GM12878 (cell line): ENCODE measurements around the gene USP9X. TPM values are rescaled to one million over a fixed set of nuclear protein-coding genes. Genes with fewer than 3 reads are reported as not detected.

Experiments
- ATAC-seq: fragments of 200-7000 bp; cut with Tn5 transposase; 3 replicates; pipeline ENCODE4 v1.9.1; 2020; ENCODE audit warnings: mild to moderate bottlenecking, moderate library complexity
- BruUV-seq: library from RNA; stranded (reverse); fragments of 400-500 nt; replicated peaks from 2 replicates; lab custom pipeline; 2021; lab: Mats Ljungman, UMichigan
- CTCF ChIA-PET: fragments of 300-600 bp; sonication (Branson Sonifier 250); formaldehyde crosslinking; extraction: SDS; loops from one replicate; lab custom pipeline; 2021; ENCODE audit warnings: inconsistent platforms; lab: Yijun Ruan, JAX
- POLR2A ChIA-PET: fragments of 350-600 bp; formaldehyde crosslinking; extraction: SDS; loops from one replicate; lab custom pipeline; 2021; ENCODE audit warnings: inconsistent platforms; lab: Charles Lee
- RAD21 ChIA-PET: fragments of 300-600 bp; sonication (Branson Sonifier 250); formaldehyde crosslinking; loops from one replicate; lab custom pipeline; 2023; ENCODE audit warnings: antibody characterized with exemption; ENCODE audit not compliant: unreplicated experiment; lab: Charles Lee
- SMC1A ChIA-PET: fragments of 300-600 bp; sonication (Branson Sonifier 250); formaldehyde crosslinking; loops from one replicate; lab custom pipeline; 2023; ENCODE audit not compliant: unreplicated experiment, uncharacterized antibody; lab: Charles Lee
- DNase-seq: peaks from one replicate; pipeline ENCODE4 v3.0.0-alpha.2; 2011; ENCODE audit warnings: low read depth, low spot score
- FAIRE-seq: peaks from 3 replicates; lab custom pipeline; 2011; peaks lifted over from hg19 to GRCh38; lab: Jason Lieb, UNC
- H2AFZ ChIP-seq: 2 replicates; pipeline ENCODE4 v1.6.0; 2011; ENCODE audit warnings: low read depth, low read length, control low read depth; ENCODE audit not compliant: control insufficient read depth
- H3K27ac ChIP-seq: 2 replicates; pipeline ENCODE4 v1.5.1; 2011; ENCODE audit warnings: control low read depth; ENCODE audit not compliant: control insufficient read depth, insufficient read depth
- H3K27me3 ChIP-seq, 2 experiments: replicated peaks in 1 of 2; 2 replicates each; pipeline versions ENCODE4 v1.6.0 to v1.6.1; 2011; ENCODE audit warnings: low read length in 1 of 2; ENCODE audit not compliant: control insufficient read depth in 2 of 2, insufficient read depth in 2 of 2
- H3K36me3 ChIP-seq, 2 experiments: 2 replicates each; pipeline ENCODE4 v1.5.1; 2011; ENCODE audit warnings: low read length in 1 of 2; ENCODE audit not compliant: control insufficient read depth in 2 of 2, insufficient read depth in 2 of 2
- H3K4me1 ChIP-seq: 2 replicates; pipeline ENCODE4 v1.6.1; 2011; ENCODE audit warnings: mild to moderate bottlenecking, low read length, moderate library complexity, mixed read lengths; ENCODE audit not compliant: control insufficient read depth, insufficient read depth
- H3K4me2 ChIP-seq: 2 replicates; pipeline ENCODE4 v1.6.0; 2011; ENCODE audit warnings: control low read depth; ENCODE audit not compliant: control insufficient read depth, insufficient read depth
- H3K4me3 ChIP-seq: fragments of 200-600 bp; sonication (generic); 2 replicates; pipeline ENCODE4 v1.5.1; 2016
- H3K79me2 ChIP-seq: 2 replicates; pipeline ENCODE4 v1.6.0; 2011; ENCODE audit warnings: low read length; ENCODE audit not compliant: control insufficient read depth, insufficient read depth
- H3K9ac ChIP-seq: 2 replicates; pipeline ENCODE4 v1.8.0; 2011; ENCODE audit warnings: low read length, control low read depth, mixed read lengths; ENCODE audit not compliant: control insufficient read depth, insufficient read depth
- H3K9me3 ChIP-seq: replicated peaks from 3 replicates; pipeline ENCODE4 v1.5.1; 2011; ENCODE audit warnings: mild to moderate bottlenecking, low read length; ENCODE audit not compliant: control insufficient read depth, insufficient read depth
- H4K20me1 ChIP-seq: 2 replicates; pipeline ENCODE4 v1.6.0; 2011; ENCODE audit not compliant: control insufficient read depth, insufficient read depth
- CEBPB ChIP-seq, 2 experiments: fragments of 150-350 bp in 1 of 2; IDR thresholded peaks; 2 replicates each; pipeline ENCODE4 v1.6.1; 2012 to 2014; ENCODE audit warnings: low read depth in 2 of 2, low read length in 2 of 2, borderline replicate concordance in 1 of 2, inconsistent platforms in 1 of 2
- EED ChIP-seq: sonication (generic); IDR thresholded peaks from 2 replicates; pipeline ENCODE4 v1.6.1; 2016; ENCODE audit warnings: antibody characterized with exemption, low read depth
- EP300 ChIP-seq, 2 experiments: fragments of 150-350 bp in 1 of 2; IDR thresholded peaks; 2 replicates each; pipeline ENCODE4 v1.6.1; 2011 to 2012; ENCODE audit warnings: low read depth in 2 of 2, low read length in 2 of 2, borderline replicate concordance in 1 of 2, improper control_type of control experiment in 1 of 2, inconsistent platforms in 1 of 2; ENCODE audit not compliant: control insufficient read depth in 1 of 2
- ESRRA ChIP-seq: IDR thresholded peaks from 2 replicates; pipeline ENCODE4 v1.6.1; 2012; ENCODE audit warnings: mild to moderate bottlenecking, low read length, improper control_type of control experiment
- FOS ChIP-seq: IDR thresholded peaks from 3 replicates; pipeline ENCODE4 v1.6.1; 2011; ENCODE audit warnings: borderline replicate concordance; ENCODE audit not compliant: insufficient read length; ENCODE audit errors: extremely low read depth
- HCFC1 ChIP-seq: fragments of 150-350 bp; IDR thresholded peaks from 2 replicates; pipeline ENCODE4 v1.6.1; 2014; ENCODE audit warnings: low read length
- HDGF ChIP-seq: fragments of 450-650 bp; IDR thresholded peaks from 2 replicates; pipeline ENCODE4 v1.6.1; 2016; ENCODE audit warnings: antibody characterized with exemption
- KLF5 ChIP-seq: fragments of 450-650 bp; IDR thresholded peaks from 2 replicates; pipeline ENCODE4 v1.6.1; 2014; ENCODE audit warnings: mild to moderate bottlenecking; ENCODE audit not compliant: partially characterized antibody
- RBBP5 ChIP-seq: fragments of 200-600 bp; sonication (generic); conservative IDR thresholded peaks from 2 replicates; pipeline ENCODE4 v1.6.1; 2016
- SMC3 ChIP-seq: IDR thresholded peaks from 2 replicates; pipeline ENCODE4 v1.6.1; 2011; ENCODE audit warnings: low read length, improper control_type of control experiment, borderline replicate concordance
- SREBF2 ChIP-seq: IDR thresholded peaks from 2 replicates; pipeline ENCODE4 v1.6.1; 2012; ENCODE audit warnings: mild to moderate bottlenecking, low read length
- ZNF217 ChIP-seq: fragments of 450-650 bp; IDR thresholded peaks from 2 replicates; pipeline ENCODE4 v1.6.1; 2017; ENCODE audit warnings: antibody characterized with exemption, mild to moderate bottlenecking
- ZNF274 ChIP-seq: IDR thresholded peaks from one replicate; pipeline ENCODE4 v1.8.0; 2011; ENCODE audit not compliant: insufficient read length, insufficient read depth
- WGBS: methylation state at CpG from one replicate; pipeline ENCODE4 v1.1.6; 2016; ENCODE audit warnings: low lambda C conversion rate; ENCODE audit not compliant: insufficient replicate concordance, insufficient coverage; ENCODE audit errors: missing lambda C conversion rate; 5-methylcytosine and 5-hydroxymethylcytosine counted together
- in situ Hi-C: fragments of 300-500 bp; cut with MboI; formaldehyde crosslinking; loops from 9 replicates; pipeline ENCODE4 v1.14.3; 2018; ENCODE audit warnings: mixed read lengths
- intact Hi-C: fragments of 100-400 bp; cut with micrococcal nuclease; formaldehyde crosslinking; loops from one replicate; pipeline ENCODE4 v1.14.2; 2022; ENCODE audit not compliant: unreplicated experiment
- polyA plus RNA-seq, 11 experiments: library from polyadenylated mRNA; depleted of rRNA in 4 of 11; unstranded in 6 of 11; stranded (reverse) in 5 of 11; fragments of >200 nt; fragmentation: Nextera tagmentation in 4 of 11; fragmentation: Illumina TruSeq in 1 of 11; extraction: Ambion mirVana in 4 of 11; extraction: Trizol in 1 of 11; gene quantifications; 1 replicate in 1 of 11; 2 replicates in 10 of 11; pipeline versions ENCODE4 v1.2.1 to v1.2.3, GENCODE V29; 2011 to 2016; ENCODE audit warnings: inconsistent platforms in 2 of 11, missing spikeins in 2 of 11, low read depth in 1 of 11
- total RNA-seq, 4 experiments: library from RNA; depleted of rRNA in 3 of 4; stranded (reverse); fragments of >200 nt in 3 of 4; fragmentation: Illumina TruSeq in 1 of 4; extraction: Trizol in 1 of 4; gene quantifications; 2 replicates each; pipeline versions ENCODE4 v1.2.1 to v1.2.3, GENCODE V29; 2013 to 2021
- TF ChIP-seq, protein P1 (sequence below): fragments of 450-650 bp; IDR thresholded peaks from 2 replicates; pipeline ENCODE4 v1.6.1; 2017; ENCODE audit warnings: antibody characterized with exemption, mild to moderate bottlenecking, moderate library complexity
- TF ChIP-seq, protein P2 (sequence below): fragments of 450-650 bp; conservative IDR thresholded peaks from 2 replicates; pipeline ENCODE4 v1.6.1; 2017; ENCODE audit warnings: mild to moderate bottlenecking, moderate library complexity

The USP9X gene
- total and polyA plus RNA-seq, 10 of the 15 experiments (the other 5 are each of a cell fraction or from before 2014, with no cell fraction given): 9.3 to 61.6 (median 31.7) TPM

DNA sequence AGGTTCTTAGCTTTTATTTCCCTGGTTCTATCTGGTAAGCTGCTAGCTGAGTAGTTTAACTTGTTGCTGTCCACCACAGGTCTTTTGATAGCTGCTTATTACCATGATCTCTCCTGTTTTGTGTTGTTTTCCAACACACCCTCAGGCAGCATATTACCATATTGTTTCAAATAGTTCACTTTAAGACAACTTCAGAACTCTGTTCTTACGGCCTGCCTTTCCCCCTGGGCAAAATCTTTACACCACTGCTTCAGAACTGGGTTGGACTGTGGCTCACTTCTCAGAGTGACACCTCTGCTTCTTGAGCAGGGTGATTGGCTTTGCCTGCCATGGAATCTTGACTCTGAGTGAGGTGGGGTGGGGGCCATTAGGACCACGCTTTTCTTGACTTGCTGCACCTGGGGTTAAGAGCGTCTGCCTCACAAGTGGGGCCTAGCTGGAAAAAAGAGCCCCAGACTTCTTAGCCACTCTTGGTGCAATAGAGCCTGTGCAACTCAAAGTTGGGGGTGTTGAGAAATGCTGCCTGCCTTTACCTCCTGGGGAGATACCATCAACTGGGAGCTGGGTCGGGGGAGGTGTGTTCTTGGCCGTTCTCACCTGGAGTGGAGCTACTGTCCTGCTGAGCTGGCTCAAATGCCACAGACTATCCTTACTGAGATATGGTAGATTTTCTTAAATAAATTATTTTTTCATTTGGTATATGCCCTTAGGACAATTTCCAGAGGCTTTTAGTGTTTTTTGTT is 23.4 kb downstream of the USP9X start (continued):
- TF ChIP-seq KLF5 (no peak), ZNF217 (no peak), FOS (no peak), ESRRA (no peak)

DNA sequence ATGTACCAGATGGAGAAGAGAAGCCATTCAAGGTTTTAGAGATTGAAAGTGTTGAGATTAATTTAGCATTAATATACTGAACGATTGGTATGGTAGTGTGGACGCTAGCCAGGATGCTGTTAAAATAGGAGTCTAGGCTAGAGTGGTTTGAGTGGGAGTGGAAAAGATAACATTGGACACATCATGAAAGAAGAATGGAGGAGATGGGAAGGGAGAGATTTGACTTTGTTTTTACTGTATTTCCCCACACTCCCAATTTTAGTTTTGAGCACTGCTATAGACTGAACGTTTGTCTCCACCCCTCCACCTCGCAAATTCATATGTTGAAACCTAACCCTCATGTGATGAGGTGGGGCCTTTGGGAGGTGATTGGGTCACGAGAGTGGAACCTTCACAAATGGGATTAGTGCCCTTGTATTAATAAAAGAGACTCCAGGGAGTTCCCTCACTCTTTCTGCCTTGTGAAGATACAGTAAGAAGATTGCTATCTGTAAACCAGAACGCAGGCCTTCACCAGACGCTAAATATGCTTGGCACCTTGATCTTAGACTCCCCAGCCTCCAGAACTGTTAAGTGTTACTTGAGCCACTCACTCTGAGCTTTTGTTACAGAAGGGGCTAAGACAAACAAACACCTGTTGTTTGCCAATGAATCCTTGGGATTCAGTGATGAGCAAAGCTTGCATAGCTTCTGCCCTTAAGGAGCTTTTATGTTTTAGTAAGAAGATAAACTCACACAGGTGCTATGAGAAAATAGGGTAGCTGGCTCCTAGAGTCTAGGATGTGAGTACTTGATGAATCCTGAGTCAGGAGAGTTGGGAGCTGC is 25.8 kb downstream of the USP9X start:
- no peak for DNase-seq
- peaks cover 4% of the 10 kb centered on the region; the same call in 2 of the 3 replicates for H3K9me3 ChIP-seq
- ChIA-PET RAD21 (interaction anchor here (1.1 to 9.1 kb wide), 6 partner anchors 11 to 459 kb away, joined by 3 to 78 read pairs (median 8); partner anchors contain the start of gene USP9X), CTCF (interaction anchor here (1.1 to 2.6 kb wide), 6 partner anchors 9 to 567 kb away, joined by 3 to 13 read pairs (median 5); no protein-coding TSS in a partner anchor), SMC1A (interaction anchor here (0.7 to 10.2 kb wide), 11 partner anchors 15 to 567 kb away, joined by 3 to 109 read pairs (median 7); no protein-coding TSS in a partner anchor), POLR2A (interaction anchor here (1.4 to 2.7 kb wide), 2 partner anchors 21 to 25 kb away, joined by 4 to 16 read pairs; partner anchors contain the start of gene USP9X)
- 70% methylated on average over 7 of the region's 7 CpGs for WGBS
- no peak overlapping the region for H3K4me3 ChIP-seq
- peaks cover 0 to 4% of the 10 kb centered on the region in 2 experiments; a peak in 1 of 4 replicates for H3K36me3 ChIP-seq
- H3K27ac ChIP-seq: no peak overlapping the region
- H3K9ac ChIP-seq: no peak overlapping the region
- intact Hi-C loops (loop anchor here (5.0 to 10.0 kb wide), 2 partner anchors 319 to 566 kb away; no protein-coding TSS in a partner anchor), in situ Hi-C loops (loop anchor here (10.0 kb wide), 1 partner anchor 466 kb away; the partner anchor contains the start of gene CXorf38)
- no peak for ATAC-seq
- H3K4me2 ChIP-seq: no peak overlapping the region
- H4K20me1 ChIP-seq: peaks cover 8% of the 10 kb centered on the region; the same call in 1 of the 2 replicates
- no peak overlapping the region for H2AFZ ChIP-seq
- no peaks in the 10 kb centered on the region for H3K27me3 ChIP-seq
- no peak for FAIRE-seq
- peaks cover 4% of the 10 kb centered on the region; the same call in 1 of the 2 replicates for H3K4me1 ChIP-seq
- TSS peak; percentile 14 for BruUV-seq
- H3K79me2 ChIP-seq: peaks cover 84% of the 10 kb centered on the region
- TF ChIP-seq EP300 (IDR thresholded peaks at IDR 0.05; ENCODE audit: borderline replicate concordance in 1 of 2, control insufficient read depth in 1 of 2, low read depth in 2 of 2, low read length in 2 of 2) (no peak), EED (no peak), HCFC1 (no peak), ZNF274 (no peak), HDGF (no peak), RBBP5 (no peak), CEBPB (IDR thresholded peaks at IDR 0.05; ENCODE audit: borderline replicate concordance in 1 of 2, low read depth in 2 of 2, low read length in 2 of 2) (no peak), SMC3 (no peak), SREBF2 (no peak)
- TF ChIP-seq, protein P1, sequence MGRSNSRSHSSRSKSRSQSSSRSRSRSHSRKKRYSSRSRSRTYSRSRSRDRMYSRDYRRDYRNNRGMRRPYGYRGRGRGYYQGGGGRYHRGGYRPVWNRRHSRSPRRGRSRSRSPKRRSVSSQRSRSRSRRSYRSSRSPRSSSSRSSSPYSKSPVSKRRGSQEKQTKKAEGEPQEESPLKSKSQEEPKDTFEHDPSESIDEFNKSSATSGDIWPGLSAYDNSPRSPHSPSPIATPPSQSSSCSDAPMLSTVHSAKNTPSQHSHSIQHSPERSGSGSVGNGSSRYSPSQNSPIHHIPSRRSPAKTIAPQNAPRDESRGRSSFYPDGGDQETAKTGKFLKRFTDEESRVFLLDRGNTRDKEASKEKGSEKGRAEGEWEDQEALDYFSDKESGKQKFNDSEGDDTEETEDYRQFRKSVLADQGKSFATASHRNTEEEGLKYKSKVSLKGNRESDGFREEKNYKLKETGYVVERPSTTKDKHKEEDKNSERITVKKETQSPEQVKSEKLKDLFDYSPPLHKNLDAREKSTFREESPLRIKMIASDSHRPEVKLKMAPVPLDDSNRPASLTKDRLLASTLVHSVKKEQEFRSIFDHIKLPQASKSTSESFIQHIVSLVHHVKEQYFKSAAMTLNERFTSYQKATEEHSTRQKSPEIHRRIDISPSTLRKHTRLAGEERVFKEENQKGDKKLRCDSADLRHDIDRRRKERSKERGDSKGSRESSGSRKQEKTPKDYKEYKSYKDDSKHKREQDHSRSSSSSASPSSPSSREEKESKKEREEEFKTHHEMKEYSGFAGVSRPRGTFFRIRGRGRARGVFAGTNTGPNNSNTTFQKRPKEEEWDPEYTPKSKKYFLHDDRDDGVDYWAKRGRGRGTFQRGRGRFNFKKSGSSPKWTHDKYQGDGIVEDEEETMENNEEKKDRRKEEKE: no peak
- TF ChIP-seq, protein P2, sequence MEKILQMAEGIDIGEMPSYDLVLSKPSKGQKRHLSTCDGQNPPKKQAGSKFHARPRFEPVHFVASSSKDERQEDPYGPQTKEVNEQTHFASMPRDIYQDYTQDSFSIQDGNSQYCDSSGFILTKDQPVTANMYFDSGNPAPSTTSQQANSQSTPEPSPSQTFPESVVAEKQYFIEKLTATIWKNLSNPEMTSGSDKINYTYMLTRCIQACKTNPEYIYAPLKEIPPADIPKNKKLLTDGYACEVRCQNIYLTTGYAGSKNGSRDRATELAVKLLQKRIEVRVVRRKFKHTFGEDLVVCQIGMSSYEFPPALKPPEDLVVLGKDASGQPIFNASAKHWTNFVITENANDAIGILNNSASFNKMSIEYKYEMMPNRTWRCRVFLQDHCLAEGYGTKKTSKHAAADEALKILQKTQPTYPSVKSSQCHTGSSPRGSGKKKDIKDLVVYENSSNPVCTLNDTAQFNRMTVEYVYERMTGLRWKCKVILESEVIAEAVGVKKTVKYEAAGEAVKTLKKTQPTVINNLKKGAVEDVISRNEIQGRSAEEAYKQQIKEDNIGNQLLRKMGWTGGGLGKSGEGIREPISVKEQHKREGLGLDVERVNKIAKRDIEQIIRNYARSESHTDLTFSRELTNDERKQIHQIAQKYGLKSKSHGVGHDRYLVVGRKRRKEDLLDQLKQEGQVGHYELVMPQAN: no peak
